ENCODE results near the gene NT5DC1. TPM values are rescaled to one million over a fixed set of nuclear protein-coding genes. Genes with fewer than 3 reads are reported as not detected.

Gene NT5DC1
- polyA plus RNA-seq, 4 donors = 18.4 to 59.5 (median 24.7) TPM

DNA sequence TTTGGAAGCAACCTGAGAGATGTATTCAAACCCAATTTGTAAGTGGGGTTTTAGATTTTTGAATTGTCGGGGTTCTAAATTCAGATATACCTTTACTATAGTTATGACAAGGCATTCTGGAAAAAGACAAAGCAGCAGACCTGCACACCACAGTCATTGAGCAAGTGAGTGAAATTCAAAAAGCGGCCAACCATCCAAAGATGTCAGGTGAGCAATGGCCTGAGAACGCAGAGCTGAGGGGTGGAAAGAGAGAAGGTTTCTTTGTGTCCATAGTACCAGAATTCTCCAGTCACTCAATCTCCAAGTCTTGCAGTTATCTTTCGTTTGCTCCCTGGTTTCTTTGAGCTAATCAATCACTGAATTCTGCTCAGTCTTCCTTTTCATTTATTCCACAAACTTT lies 38.2 kb upstream of the NT5DC1 start:
- no peak for DNase-seq
- H3K4me1 ChIP-seq (ENCODE audit: control insufficient read depth in 3 of 3, insufficient read depth in 2 of 3, low read depth in 1 of 3, low read length in 2 of 3) = peaks cover 0 to 6% (median 0%) of the 10 kb centered on the region in 3 donors
- 83 to 95% (median 89%) methylated on average over 4 of the region's 4 CpGs for WGBS, 3 donors
- no peaks in the 10 kb centered on the region for H3K36me3 ChIP-seq (ENCODE audit: control insufficient read depth in 3 of 3, insufficient read depth in 2 of 3, low read depth in 1 of 3, low read length in 3 of 3)
- no peak for FAIRE-seq
- H3K27ac ChIP-seq (ENCODE audit: low read depth in 1 of 3, low read length in 2 of 3) = no peak overlapping the region
- H3K4me3 ChIP-seq (ENCODE audit: low read depth in 1 of 3, low read length in 3 of 3) = no peak overlapping the region
- H3K9me3 ChIP-seq (ENCODE audit: control insufficient read depth in 2 of 2, insufficient read depth in 1 of 2, low read depth in 1 of 2, low read length in 1 of 2) = no peaks in the 10 kb centered on the region
- H3K27me3 ChIP-seq (ENCODE audit: control insufficient read depth in 3 of 3, insufficient read depth in 3 of 3, low read length in 3 of 3) = no peaks in the 10 kb centered on the region

- Histone ChIP-seq H3K27ac (ENCODE audit: low read depth in 1 of 3, low read length in 2 of 3) (no peak overlapping the region), H3K9me3 (ENCODE audit: control insufficient read depth in 2 of 2, insufficient read depth in 1 of 2, low read depth in 1 of 2, low read length in 1 of 2) (no peaks in the 10 kb centered on the region), H3K27me3 (ENCODE audit: control insufficient read depth in 3 of 3, insufficient read depth in 3 of 3, low read length in 3 of 3) (no peaks in the 10 kb centered on the region), H3K4me3 (ENCODE audit: low read depth in 1 of 3, low read length in 3 of 3) (no peak overlapping the region), H3K36me3 (ENCODE audit: control insufficient read depth in 3 of 3, insufficient read depth in 2 of 3, low read depth in 1 of 3, low read length in 3 of 3) (no peaks in the 10 kb centered on the region), H3K4me1 (ENCODE audit: control insufficient read depth in 3 of 3, insufficient read depth in 2 of 3, low read depth in 1 of 3, low read length in 2 of 3) (peaks cover 0 to 6% (median 0%) of the 10 kb centered on the region in 3 donors)
- no peak for DNase-seq
- no peak for FAIRE-seq
Observed at GRCh38 chr6:116064666-116065065, 36.0 kb upstream of the NT5DC1 start.

DNA sequence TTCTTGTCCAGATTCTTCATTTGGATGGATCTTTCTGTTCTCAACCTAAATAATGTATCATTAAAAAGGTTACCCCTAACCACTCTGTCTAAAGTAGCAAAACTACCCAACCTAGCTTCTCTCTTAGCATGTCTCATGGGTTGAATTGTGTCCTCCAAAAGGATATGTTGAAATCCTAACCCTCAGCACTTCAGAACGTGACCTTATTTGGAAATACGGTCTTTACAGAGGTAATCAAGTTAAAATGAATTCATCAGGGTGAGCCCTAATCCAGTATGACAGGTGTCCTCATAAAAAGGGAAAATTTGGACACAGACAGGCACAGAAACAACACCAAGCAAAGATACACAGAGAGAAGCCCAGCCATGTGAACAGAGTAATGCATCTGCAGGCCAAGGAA lies 33.9 kb upstream of the NT5DC1 start:
- no peak for DNase-seq
- Histone ChIP-seq H3K4me1 (ENCODE audit: control insufficient read depth in 3 of 3, insufficient read depth in 2 of 3, low read depth in 1 of 3, low read length in 2 of 3) (no peaks in the 10 kb centered on the region), H3K36me3 (ENCODE audit: control insufficient read depth in 3 of 3, insufficient read depth in 2 of 3, low read depth in 1 of 3, low read length in 3 of 3) (no peaks in the 10 kb centered on the region), H3K27ac (ENCODE audit: low read depth in 1 of 3, low read length in 2 of 3) (no peak overlapping the region), H3K4me3 (ENCODE audit: low read depth in 1 of 3, low read length in 3 of 3) (no peak overlapping the region), H3K9me3 (ENCODE audit: control insufficient read depth in 2 of 2, insufficient read depth in 1 of 2, low read depth in 1 of 2, low read length in 1 of 2) (no peaks in the 10 kb centered on the region), H3K27me3 (ENCODE audit: control insufficient read depth in 3 of 3, insufficient read depth in 3 of 3, low read length in 3 of 3) (no peaks in the 10 kb centered on the region)
- no peak for FAIRE-seq
- WGBS, 3 donors = 83 to 90% (median 89%) methylated on average over 2 of the region's 2 CpGs

DNA sequence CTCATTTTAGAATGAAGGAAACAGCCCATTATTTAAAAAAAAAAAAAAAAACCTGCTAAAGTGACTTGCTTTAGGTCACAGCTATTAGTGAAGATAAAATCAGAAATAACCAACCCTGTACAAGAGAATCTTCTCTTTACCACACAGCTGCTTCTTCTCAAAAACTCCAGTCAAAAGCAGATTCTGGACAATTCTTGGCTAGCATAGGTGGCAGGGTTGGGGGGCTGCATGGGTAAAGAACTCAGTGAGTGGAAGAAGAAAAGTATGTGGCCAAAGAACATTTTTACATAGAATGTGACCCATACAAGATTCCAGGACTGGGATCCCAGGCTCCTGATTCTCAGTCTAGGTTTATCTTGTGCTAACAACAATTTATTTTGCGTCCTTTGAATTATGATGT lies 30.6 kb upstream of the NT5DC1 start:
- no peaks in the 10 kb centered on the region for H3K4me1 ChIP-seq (ENCODE audit: control insufficient read depth in 3 of 3, insufficient read depth in 2 of 3, low read depth in 1 of 3, low read length in 2 of 3)
- no peaks in the 10 kb centered on the region for H3K9me3 ChIP-seq (ENCODE audit: control insufficient read depth in 2 of 2, insufficient read depth in 1 of 2, low read depth in 1 of 2, low read length in 1 of 2)
- DNase-seq (no peak), FAIRE-seq (no peak)
- no peak overlapping the region for H3K27ac ChIP-seq (ENCODE audit: low read depth in 1 of 3, low read length in 2 of 3)
- no peaks in the 10 kb centered on the region for H3K27me3 ChIP-seq (ENCODE audit: control insufficient read depth in 3 of 3, insufficient read depth in 3 of 3, low read length in 3 of 3)
- WGBS, 3 donors = 95 to 100% (median 96%) methylated on average over 1 of the region's 1 CpG
- H3K36me3 ChIP-seq (ENCODE audit: control insufficient read depth in 3 of 3, insufficient read depth in 2 of 3, low read depth in 1 of 3, low read length in 3 of 3) = no peaks in the 10 kb centered on the region
- H3K4me3 ChIP-seq (ENCODE audit: low read depth in 1 of 3, low read length in 3 of 3) = no peak overlapping the region

DNA sequence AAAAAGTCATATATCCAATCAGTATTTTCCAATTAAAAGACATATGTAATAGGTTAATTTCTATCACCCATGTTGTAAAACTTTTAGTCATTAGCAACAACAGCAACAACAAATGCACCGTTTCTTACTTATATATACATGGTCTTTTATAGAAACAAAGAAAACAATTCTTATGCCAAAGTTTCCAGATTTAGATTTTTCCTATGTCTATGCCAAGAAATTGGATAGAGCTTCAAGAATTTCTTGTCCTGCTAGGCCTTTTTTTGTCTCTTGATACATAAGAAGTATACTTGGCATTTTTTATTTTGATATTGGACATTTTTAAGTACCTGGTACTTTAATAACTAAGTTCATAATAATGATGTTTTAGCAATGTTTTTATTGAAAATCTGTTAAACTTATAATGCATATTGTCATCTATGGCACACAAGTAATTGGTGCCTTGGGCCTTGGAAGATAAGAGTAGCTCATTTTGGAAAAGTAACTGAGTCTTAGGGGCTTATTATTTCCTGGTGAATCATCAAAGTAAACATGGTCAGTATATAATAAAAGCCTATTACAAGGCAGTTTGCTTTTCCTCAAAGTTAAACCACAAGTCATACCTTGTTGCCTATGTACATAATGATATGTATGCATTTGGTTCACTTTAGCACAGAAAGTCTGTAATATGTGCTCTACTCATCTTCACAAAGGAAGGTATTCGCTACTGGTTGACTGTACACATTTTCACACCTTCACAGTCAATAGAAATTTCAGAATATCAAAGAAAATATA lies 29.9 kb upstream of the NT5DC1 start:
- DNase-seq (no peak), FAIRE-seq (no peak)
- H3K9me3 ChIP-seq (ENCODE audit: control insufficient read depth in 2 of 2, insufficient read depth in 1 of 2, low read depth in 1 of 2, low read length in 1 of 2) = no peaks in the 10 kb centered on the region
- no peak overlapping the region for H3K27ac ChIP-seq (ENCODE audit: low read depth in 1 of 3, low read length in 2 of 3)
- no peaks in the 10 kb centered on the region for H3K27me3 ChIP-seq (ENCODE audit: control insufficient read depth in 3 of 3, insufficient read depth in 3 of 3, low read length in 3 of 3)
- H3K36me3 ChIP-seq (ENCODE audit: control insufficient read depth in 3 of 3, insufficient read depth in 2 of 3, low read depth in 1 of 3, low read length in 3 of 3) = no peaks in the 10 kb centered on the region
- 80% methylated on average over 2 of the region's 2 CpGs for WGBS, 3 donors
- no peaks in the 10 kb centered on the region for H3K4me1 ChIP-seq (ENCODE audit: control insufficient read depth in 3 of 3, insufficient read depth in 2 of 3, low read depth in 1 of 3, low read length in 2 of 3)
- no peak overlapping the region for H3K4me3 ChIP-seq (ENCODE audit: low read depth in 1 of 3, low read length in 3 of 3)

DNA sequence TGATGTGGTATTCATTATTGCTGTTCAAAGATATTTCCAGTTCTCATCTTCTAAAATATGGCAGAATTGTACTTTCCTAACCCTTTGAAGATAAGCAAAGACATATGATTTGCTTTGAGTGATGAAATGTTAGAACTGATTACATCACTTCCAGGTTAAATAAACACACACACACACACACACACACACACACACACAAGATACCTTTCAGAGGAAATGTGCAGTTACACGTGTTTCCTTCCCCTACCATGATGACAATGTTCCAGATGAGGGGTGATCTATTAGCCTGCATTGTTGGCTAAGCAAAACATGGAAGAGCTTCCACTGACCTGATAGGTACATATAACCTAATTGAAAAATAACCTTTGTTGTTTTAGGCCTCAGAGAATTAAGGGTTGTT lies 28.3 kb upstream of the NT5DC1 start:
- DNase-seq = peak in 1 of 2 donors; percentile 41
- Histone ChIP-seq H3K27ac (ENCODE audit: low read depth in 1 of 3, low read length in 2 of 3) (no peak overlapping the region), H3K27me3 (ENCODE audit: control insufficient read depth in 3 of 3, insufficient read depth in 3 of 3, low read length in 3 of 3) (no peaks in the 10 kb centered on the region), H3K9me3 (ENCODE audit: control insufficient read depth in 2 of 2, insufficient read depth in 1 of 2, low read depth in 1 of 2, low read length in 1 of 2) (no peaks in the 10 kb centered on the region), H3K4me1 (ENCODE audit: control insufficient read depth in 3 of 3, insufficient read depth in 2 of 3, low read depth in 1 of 3, low read length in 2 of 3) (no peaks in the 10 kb centered on the region), H3K4me3 (ENCODE audit: low read depth in 1 of 3, low read length in 3 of 3) (no peak overlapping the region), H3K36me3 (ENCODE audit: control insufficient read depth in 3 of 3, insufficient read depth in 2 of 3, low read depth in 1 of 3, low read length in 3 of 3) (no peaks in the 10 kb centered on the region)
- WGBS, 3 donors = 40 to 74% (median 49%) methylated on average over 1 of the region's 1 CpG
- FAIRE-seq = no peak

DNA sequence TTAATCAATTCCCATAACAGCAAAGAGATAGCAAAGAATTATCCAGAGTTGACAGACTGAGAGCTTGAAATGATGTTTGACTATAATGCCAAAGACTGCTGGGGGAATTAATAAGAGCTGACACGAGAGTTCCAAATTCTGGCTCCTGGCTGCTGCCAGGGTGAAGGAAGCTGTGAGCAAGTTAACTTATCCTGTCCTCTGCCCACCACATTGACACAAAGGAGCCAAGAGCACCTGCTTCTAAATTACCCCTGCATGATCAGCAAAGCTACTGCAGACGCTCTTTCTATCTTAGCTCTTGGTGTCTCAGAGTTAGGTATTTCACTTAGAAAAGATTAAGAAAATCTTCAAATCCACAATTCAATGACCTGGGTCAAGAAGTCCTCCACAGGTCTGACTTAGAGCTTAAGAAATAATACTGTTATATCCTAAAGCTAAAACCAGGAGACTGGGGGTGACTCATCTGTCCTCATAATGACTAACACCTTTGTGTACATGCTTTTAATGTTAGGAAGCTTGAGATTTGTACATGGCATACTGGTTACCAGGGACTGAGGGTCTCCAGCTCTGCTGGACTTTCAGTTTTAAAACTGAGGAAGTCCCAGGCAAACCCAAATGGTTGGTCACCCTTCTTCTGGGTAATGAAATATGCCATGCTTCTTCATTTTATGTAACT lies 26.8 kb upstream of the NT5DC1 start:
- no peaks in the 10 kb centered on the region for H3K4me1 ChIP-seq (ENCODE audit: control insufficient read depth in 3 of 3, insufficient read depth in 2 of 3, low read depth in 1 of 3, low read length in 2 of 3)

GRCh38 chr6:116074732-116075390 lies 25.8 kb upstream of the NT5DC1 start:
- no peak overlapping the region for H3K4me3 ChIP-seq (ENCODE audit: low read depth in 1 of 3, low read length in 3 of 3)
- no peak for FAIRE-seq
- WGBS, 3 donors = 91 to 96% (median 96%) methylated on average over 2 of the region's 2 CpGs

More for the DNA sequence above, 26.8 kb upstream of the NT5DC1 start:
- DNase-seq (no peak), FAIRE-seq (no peak)
- H3K9me3 ChIP-seq (ENCODE audit: control insufficient read depth in 2 of 2, insufficient read depth in 1 of 2, low read depth in 1 of 2, low read length in 1 of 2) = no peaks in the 10 kb centered on the region
- 69 to 83% (median 83%) methylated on average over 2 of the region's 2 CpGs for WGBS, 3 donors
- no peaks in the 10 kb centered on the region for H3K36me3 ChIP-seq (ENCODE audit: control insufficient read depth in 3 of 3, insufficient read depth in 2 of 3, low read depth in 1 of 3, low read length in 3 of 3)
- H3K27me3 ChIP-seq (ENCODE audit: control insufficient read depth in 3 of 3, insufficient read depth in 3 of 3, low read length in 3 of 3) = no peaks in the 10 kb centered on the region
- H3K4me3 ChIP-seq (ENCODE audit: low read depth in 1 of 3, low read length in 3 of 3) = no peak overlapping the region
- H3K27ac ChIP-seq (ENCODE audit: low read depth in 1 of 3, low read length in 2 of 3) = no peak overlapping the region

More at GRCh38 chr6:116074732-116075390, 25.8 kb upstream of the NT5DC1 start:
- Histone ChIP-seq H3K9me3 (ENCODE audit: control insufficient read depth in 2 of 2, insufficient read depth in 1 of 2, low read depth in 1 of 2, low read length in 1 of 2) (no peaks in the 10 kb centered on the region), H3K27ac (ENCODE audit: low read depth in 1 of 3, low read length in 2 of 3) (no peak overlapping the region), H3K27me3 (ENCODE audit: control insufficient read depth in 3 of 3, insufficient read depth in 3 of 3, low read length in 3 of 3) (no peaks in the 10 kb centered on the region), H3K4me1 (ENCODE audit: control insufficient read depth in 3 of 3, insufficient read depth in 2 of 3, low read depth in 1 of 3, low read length in 2 of 3) (no peaks in the 10 kb centered on the region), H3K36me3 (ENCODE audit: control insufficient read depth in 3 of 3, insufficient read depth in 2 of 3, low read depth in 1 of 3, low read length in 3 of 3) (no peaks in the 10 kb centered on the region)
- no peak for DNase-seq
